ENCODE measurements around the gene SSC5D.
A peak's percentile ranks its signal among the peaks of the same experiment; 100 is the strongest.
"Not testable (repeated sequence)": the region's sequence is repeated elsewhere in the genome, so short reads cannot be mapped to it uniquely, and the experiment has no call there.

SSC5D gene

DNA sequence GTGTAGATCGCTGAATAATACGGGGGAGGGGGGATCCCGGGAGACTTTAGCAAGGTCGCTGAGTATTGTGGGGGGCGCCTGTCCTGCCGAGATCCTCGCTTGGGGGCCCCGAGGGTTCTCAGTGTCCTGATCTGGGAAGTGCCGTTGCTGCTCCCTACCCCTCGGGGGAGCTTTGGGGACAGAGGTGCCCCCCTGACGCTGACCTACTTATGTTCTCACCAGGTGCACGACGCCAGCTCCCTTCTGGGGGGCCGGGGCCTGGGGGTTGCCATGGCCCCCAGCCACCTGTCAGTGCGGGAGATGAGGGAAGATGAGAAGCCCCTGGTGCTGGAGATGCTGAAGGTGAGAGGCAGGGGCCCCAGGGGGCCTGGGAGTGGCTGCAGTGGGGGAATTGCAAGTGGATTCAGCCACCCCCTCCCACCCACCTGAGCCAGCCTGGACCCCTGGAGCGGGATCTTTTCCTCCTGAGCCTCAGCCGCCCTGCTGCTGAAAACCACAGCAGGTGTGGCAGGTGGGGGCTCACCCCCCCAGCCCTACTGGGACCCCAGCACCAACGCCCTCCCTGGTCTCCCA, 2.7 kb upstream of the SSC5D start:
- DNase-seq (ENCODE audit: low read depth, low spot score), result no peak
- peak overlapping the region; percentile 38 for H3K27ac ChIP-seq

DNA sequence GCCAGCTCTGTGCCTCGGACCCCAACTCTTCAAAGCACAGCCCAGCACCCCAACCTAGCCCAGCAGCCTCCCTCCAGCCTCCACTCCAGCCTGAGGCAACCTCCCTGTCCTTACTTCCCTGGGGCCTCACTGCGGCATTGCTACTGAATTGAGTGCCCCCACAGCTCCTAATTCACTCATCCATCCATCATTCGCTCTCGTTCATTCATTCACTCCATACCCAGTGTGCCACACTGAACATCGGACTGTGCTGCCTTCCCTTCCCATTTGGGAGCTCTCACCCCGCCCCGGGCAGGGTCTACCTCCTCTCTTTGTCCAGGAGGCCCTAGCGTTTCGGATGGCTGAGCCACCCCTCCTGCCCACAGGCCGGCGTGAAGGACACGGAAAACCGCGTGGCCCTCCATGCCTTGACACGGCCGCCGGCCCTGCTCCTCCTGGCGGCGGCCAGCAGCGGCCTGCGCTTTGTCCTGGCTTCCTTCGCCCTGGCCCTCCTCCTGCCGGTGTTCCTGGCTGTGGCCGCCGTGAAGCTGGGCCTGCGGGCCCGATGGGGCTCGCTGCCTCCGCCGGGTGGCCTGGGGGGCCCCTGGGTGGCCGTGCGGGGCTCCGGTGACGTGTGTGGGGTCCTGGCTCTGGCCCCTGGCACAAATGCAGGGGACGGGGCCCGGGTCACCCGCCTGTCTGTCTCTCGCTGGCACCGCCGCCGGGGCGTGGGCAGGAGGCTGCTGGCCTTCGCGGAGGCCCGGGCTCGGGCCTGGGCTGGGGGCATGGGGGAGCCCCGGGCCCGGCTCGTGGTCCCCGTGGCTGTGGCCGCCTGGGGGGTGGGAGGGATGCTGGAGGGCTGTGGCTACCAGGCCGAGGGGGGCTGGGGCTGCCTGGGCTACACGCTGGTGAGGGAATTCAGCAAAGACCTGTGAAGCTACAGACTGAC, 1.9 kb upstream of the SSC5D start:
- DNase-seq (ENCODE audit: low read depth, low spot score), result no peak
- H3K27ac ChIP-seq, result peak overlapping the region; percentile 21

DNA sequence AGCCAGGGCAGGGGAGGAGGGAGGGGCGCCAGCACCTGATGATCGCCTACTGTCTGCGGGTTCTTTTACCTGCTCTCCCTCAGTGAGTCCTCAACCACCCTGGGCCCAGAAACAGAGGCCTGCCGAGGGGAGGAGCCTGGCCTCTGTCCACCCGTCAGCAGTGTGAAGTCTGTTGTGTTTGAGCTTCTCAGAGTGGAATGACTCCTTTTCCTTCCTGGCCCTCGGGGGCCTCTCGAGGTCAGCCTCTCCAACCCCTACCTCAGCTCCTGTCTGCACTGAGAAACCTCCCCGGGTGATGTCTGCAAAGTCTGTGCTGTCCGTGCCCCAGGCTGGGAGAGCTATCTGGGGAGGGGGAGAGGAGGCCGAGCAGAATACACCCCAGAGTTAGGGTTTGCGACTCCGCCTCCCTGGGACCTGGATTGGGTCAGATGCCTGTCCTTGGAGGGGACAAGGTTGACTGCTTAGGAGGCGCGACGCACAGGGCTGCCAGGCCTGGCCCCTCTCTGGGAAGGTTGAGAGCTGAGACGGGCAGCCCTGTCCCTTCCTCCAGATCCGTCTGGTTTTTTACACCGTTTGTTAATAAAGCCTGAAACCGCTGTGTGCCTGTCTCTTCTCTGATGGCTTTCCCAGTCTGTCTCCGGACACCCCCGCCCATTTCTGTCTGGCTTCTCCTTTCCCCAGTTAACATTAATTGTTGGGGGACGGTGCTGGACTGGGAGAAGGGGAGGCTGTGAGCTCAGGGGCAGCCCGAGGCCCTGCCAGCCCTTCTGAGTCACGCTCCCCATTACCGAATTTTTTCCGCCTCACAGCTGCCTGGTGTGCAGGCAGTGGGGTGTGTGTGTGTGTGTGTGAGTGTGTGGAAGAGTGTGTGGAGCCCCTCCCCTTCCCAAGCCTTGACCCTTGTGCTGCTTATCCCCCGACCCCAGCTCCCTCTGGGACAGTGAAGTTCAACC, 989 bp upstream of the SSC5D start:
- H3K27ac ChIP-seq, result peak overlapping the region; percentile 21

DNA sequence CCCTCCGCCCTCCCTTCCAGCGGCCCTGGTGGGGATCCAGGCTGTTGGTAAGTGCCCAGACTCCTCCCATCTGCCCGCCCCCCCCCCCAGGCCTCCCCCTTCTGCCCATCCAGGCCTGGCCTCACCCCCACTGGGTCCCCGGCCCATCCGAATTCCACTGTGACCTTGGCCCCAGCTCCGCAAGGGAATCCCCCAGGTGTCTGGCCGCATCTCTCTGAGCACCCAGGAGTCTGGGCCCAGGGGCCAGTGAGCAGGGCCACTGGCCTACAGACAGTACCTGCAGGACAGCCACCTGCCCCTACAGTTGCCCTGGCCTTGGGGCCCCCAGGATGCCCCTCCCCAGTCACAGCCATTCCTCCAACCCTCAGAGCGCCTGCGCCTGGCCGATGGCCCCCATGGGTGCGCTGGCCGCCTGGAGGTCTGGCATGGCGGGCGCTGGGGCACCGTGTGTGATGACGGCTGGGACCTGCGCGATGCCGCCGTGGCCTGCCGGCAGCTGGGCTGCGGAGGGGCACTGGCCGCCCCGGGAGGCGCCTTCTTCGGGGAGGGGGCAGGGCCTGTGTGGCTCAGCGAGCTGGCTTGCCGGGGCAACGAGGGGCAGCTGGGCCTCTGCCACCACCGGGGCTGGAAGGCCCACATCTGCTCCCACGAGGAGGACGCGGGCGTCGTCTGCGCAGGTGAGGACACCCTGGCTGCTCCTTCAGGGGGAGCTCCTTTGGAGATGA, 912 bp downstream of the SSC5D start:
- no peak for DNase-seq (ENCODE audit: low read depth, low spot score)
- H3K27ac ChIP-seq, result no peak overlapping the region

More for the DNA sequence above, 989 bp upstream of the SSC5D start:
- peak; percentile 27 for DNase-seq (ENCODE audit: low read depth, low spot score)

DNA sequence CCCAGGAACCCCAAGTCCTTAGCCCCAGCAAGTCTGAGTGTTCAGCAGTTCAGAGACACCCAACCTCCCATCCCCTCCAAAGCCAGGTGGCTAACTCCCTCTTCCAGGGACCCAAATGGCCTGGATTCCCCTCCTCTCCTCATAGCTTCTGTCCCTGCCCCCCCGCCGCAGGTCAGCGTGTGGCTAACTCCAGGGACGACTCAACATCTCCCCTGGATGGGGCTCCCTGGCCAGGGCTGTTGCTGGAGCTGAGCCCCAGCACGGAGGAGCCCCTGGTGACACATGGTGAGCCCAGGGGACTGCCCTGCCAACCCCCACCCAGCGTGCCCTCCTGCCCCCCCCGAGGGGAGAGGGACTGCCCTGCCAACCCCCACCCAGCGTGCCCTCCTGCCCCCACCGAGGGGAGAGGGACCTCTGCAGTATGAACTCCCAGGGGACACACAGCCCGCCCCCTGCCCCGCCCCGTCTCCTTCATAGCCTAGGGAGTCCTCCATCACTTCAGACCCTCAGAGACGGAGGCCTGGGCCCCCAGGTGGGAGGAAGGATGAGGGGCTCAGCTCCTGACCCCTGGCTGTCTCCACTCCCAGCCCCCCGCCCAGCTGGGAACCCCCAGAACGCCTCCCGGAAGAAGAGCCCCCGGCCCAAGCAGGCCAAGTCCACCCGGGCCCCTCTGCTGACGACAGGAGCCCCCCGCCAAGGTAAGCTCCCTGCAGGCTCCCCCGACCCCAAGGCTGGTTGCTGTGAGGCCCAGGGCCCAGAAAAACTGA, 1.7 kb downstream of the SSC5D start:
- DNase-seq (ENCODE audit: low read depth, low spot score), result no peak
- H3K27ac ChIP-seq, result no peak overlapping the region

DNA sequence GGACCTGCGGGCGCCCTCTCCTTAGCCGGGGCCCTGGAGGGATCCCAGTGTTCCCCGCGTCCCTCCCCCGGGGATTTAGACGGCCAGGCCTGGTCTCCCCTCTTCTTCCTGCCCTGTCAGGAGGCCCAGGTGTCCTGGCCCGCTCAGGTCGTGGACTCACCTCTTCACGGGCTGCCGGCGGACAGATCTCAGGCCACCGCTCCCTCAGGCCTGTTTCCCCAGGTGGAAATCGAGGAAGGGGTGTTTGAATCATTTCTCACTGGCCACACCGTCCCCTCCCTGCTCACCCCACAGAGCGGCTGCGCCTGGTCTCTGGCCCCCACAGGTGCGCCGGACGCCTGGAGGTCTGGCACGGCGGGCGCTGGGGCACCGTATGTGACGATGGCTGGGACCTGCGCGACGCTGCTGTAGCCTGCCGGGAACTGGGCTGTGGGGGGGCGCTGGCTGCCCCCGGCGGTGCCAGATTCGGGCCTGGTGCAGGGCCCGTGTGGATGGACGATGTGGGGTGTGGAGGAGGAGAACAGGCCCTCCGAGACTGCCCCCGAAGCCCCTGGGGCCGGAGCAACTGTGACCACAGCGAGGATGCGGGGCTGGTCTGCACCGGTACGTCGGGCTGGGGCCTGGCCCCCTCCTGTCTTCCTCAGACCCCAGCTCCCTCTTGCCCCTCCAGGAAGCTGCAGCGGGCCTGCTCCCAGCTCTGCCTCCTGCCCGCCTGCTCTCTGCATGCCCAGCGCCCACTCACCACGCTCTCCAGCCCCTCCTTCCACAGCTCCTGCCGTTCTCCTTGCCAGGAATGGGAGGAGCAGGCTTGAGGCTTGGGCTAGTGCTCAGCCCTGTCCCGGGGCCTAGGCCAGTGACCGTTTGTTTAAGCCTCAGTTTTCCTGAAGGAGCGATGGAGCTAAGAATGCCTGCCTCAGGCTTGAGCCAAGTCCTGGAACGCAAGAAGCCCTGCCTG, 2.5 kb downstream of the SSC5D start:
- no peak overlapping the region for H3K27ac ChIP-seq

DNA sequence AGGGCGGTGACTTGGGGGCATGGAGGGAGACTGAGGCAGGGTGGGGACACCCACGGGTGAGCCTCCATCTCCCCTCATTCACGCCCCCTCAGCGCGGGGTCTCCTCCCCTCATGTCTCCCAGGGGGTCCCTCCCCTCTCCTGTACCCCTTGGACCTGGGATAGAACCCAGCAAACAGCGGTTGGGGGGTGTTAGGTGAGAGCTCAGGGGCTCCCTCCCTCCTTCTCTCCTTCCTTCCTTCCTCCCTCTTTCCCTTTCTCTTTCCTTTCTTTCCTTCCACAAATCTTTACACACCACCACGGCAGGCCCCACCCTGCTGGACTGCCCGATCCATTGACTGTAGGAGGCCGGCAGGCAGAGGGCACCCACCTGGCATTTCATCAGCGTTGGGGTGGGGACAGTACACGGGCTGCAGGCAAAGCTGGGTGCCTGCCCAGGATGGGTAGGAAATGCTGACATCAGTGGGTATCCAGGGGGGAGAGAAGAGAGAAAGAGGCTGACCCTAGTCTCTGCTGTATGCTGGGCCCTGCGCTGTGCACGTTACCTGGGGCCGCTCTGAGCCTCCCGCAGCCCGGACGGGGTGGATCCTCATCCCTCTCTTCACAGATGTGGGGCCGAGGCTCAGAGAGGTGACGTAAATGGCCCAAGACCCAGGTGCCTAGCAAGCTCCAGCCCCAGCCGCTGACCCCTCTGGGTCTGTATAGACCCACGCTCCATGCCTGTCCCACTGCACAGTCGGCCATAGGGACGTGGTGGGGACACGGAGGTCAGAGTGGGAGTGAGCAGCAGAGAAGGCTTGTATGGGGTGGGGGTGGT, 3.5 kb downstream of the SSC5D start:
- no peak for DNase-seq (ENCODE audit: low read depth, low spot score)
- H3K27ac ChIP-seq, result no peak overlapping the region

More for the DNA sequence above, 2.5 kb downstream of the SSC5D start:
- DNase-seq (ENCODE audit: low read depth, low spot score), result no peak

DNA sequence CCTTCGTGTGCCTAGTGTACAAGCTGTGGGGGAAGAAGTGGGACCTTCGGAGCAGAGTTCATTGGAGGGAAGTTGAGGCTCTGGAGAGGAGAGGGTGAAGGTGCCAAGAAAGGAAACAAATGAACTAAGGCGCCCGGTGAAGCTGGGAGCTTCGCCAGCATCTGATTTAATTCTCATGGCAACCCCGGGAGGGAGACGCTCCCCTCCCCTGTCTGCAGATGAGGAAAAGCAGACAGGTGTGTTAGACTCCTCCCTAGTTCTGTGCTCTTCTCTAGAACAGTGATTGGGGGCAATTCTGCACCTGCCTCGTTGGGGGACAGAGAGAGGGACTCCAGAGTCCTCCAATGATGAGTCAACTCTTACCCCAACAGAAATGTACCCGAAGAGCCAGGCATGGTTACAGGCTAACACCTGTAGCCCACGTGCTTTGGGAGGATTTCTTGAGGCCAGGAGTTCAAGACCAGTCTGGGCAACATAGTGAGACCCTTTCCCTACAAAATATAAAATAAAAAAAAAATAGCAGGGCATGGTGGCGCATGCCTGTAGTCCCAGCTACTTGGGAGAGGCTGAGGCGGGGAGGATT, 4.2 kb downstream of the SSC5D start:
- no peak for DNase-seq (ENCODE audit: low read depth, low spot score)
- H3K27ac ChIP-seq, result no peak overlapping the region

DNA sequence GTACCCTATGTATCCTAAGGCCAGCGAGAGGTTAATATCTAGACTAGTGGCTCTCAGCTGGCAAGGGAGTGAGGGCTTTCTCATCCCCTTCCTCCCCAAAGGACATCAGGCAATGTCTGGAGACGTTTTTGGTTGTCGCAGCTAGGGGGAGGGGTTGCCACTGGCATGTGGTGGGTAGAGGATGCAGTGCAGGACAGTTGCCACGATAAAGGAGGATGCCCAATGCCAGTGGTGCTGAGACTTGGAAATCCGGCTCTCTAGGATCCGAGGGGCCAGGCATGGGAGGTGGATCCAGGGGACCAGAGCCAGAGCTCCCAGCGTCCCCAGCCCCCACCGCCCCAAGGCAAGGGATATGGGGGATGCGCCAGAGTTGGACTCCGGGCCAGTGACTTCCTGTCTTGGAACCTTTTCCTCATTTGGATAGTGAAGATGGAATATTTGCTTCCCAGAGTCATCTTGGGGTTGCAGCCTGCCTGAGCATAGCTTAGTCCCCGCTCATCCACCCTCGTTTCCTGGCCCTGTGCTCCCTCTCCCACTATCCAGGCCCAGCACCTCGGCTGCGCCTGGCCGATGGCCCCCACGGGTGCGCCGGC, 4.9 kb downstream of the SSC5D start:
- H3K27ac ChIP-seq, result no peak overlapping the region
- DNase-seq (ENCODE audit: low read depth, low spot score), result no peak

DNA sequence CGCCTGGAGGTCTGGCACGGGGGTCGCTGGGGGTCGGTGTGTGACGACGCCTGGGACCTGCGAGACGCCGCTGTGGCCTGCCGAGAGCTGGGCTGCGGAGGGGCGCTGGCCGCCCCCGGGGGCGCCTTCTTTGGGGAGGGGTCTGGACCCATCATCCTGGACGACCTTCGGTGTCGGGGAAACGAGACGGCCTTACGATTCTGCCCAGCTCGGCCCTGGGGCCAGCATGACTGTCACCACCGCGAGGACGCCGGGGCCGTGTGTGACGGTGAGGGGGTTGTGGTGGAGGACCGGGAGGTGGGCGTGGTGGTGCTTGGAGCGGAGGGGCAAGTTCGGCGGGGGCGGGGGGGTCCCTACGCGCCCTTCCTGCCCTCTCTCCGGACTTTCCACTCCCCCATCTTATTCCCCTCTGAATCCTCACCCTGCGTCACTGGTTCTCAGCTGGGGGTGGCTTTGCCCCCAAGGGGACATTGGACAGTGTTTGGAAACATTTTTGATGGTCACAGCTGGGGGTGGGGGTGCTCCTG, 5.5 kb downstream of the SSC5D start:
- no peak for DNase-seq (ENCODE audit: low read depth, low spot score)
- H3K27ac ChIP-seq, result no peak overlapping the region

DNA sequence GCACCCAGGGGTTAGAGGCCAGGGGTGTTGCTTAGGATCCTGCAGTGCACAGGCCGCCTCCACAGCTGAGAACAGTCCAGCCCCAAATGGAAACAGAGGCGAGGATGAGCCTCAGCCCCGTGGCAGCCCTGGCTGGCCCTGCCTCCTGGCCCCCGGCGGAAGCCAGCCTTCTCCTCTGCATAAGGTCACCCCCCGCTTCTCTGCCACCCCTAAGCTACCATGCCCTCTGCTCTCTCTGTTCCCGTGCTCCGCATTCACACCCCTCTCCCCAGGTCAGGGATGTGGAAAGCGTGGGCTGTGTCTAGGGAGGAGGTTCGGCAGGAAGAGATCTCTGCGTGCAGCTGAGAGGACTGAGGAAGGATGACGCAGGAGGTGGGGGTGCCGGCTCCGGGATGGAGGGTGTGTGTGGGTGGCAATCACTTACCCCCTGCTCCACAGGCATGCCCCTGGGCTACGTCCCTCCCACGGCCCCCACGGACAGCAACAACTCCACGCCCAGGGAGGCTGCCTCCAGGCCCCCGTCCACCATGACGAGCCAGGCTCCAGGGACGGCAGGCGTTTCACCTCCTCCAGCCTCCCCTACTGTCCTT, 6.0 kb downstream of the SSC5D start:
- H3K27ac ChIP-seq, result no peak overlapping the region
- no peak for DNase-seq (ENCODE audit: low read depth, low spot score)

DNA sequence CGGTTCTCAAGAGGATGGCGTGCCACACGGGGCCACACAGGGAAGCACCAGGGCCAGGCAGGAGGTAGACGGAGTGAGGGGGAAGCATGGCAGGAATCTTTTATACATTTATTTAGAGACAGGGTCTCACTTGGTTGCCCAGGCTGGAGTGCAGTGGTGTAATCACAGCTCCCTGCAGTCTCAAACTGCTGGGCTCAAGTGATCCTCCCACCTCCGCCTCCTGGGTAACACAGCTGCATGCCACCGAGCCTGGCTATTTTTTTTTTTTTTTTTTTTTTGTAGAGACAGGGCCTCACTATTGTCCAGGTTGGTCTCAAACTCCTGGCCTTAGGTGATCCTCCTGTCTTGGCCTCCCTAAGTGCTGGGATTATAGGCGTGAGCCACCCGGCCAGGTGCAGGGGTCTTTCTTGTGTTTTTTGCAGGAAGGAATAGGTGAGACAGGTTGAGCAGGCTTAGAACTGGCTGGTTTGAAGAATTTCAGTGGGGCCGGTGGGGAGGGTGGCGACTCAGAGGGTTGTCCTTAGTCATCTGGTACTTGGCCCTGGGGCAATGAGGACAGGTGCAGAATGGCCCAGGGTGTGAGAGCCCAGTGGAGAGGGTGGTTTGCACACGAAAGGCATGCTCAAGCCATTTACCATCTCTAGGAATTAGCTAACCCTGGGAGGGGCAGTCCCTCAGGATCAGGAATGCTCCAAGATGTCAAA, 7.6 kb downstream of the SSC5D start:
- H3K27ac ChIP-seq, result no peak overlapping the region
- no peak for DNase-seq (ENCODE audit: low read depth, low spot score)

DNA sequence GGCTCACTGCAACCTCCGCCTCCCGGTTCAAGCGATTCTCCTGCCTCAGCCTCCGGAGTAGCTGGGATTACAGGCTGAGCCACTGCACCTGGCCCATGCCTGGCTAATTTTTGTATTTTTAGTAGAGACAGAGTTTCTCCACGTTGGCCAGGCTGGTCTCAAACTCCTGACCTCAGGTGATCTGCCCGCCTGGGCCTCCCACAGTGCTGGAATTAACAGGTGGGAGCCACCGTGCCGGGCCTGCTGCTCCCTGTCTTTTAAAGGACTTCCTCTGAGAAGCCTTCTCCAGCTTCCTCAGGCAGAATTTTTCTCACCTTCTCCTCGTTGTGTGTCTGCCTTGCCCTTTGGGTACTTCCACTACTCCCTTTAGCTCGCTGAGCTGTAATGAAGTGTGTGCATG, 8.6 kb downstream of the SSC5D start:
- not testable (repeated sequence) for H3K27ac ChIP-seq; DNase-seq (ENCODE audit: low read depth, low spot score)

DNA sequence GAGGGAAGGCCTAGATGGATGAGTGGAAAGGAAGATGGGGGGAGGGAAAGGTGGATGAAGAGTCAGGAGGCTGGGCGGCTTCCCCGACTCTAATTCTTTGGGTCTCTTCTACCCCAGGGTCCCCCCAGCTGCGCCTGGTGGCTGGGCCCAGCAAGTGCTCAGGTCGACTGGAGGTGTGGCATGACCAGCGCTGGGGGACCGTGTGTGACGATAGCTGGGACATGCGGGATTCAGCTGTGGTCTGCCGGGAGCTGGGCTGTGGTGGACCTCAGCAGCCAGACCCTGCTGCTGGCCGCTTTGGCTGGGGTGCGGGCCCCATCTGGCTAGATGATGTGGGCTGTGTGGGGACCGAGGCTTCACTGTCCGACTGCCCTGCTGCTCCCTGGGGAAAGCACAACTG, 9.5 kb downstream of the SSC5D start:
- DNase-seq (ENCODE audit: low read depth, low spot score), result no peak
- H3K27ac ChIP-seq, result no peak overlapping the region

DNA sequence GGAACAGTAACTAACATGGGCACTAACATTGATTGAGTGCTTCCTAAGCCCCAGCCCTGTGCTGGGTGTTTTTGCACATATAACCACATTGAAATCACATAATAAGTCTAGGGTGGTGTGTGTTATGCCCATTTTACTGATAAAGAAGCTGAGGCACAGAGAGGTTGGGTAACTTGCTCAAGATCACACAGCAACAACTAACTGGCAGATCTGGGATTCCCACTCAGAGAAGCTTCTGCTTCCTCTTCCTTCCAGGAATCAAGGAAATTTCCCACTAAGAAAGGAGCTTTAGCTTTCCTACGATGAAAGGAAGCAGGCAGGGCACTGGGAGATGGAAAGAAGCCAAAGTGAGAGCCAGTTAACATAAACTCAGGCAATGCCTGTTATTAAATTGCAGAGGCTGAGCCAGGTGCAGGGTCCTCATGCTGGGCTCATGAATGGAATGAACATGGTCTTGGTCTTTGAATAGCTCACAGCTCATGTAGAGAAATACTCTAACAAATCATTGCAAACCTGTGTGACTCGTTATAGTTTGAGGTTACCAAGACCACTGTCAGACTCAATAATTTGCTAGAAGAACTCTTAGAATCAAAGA, 10.1 kb downstream of the SSC5D start:
- no peak for DNase-seq (ENCODE audit: low read depth, low spot score)
- no peak overlapping the region for H3K27ac ChIP-seq
